Measurements from ENCODE around the gene GLDC.
"Not testable (repeated sequence)": the region's sequence is repeated elsewhere in the genome, so short reads cannot be mapped to it uniquely, and the experiment has no call there.

Gene GLDC

DNA sequence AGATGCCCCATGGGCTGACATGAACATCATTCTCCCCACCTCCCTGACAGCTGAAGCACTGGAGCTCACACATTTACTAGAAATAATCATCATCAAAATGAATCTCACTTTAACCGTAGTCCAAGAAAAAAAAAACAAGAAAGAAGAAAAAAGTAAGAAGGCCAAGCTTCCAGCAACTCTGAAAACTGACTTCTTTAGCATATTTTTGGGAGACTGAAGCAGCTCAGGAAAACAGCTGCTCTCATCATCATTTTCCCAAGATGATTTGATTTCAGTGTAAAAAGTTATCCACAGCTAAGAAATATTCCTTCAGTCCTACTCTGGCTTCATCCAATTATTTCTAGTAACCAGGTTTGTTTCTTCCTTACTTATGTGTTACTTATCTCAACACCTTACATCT, 91.7 kb downstream of the GLDC start:
- Histone ChIP-seq H3K27ac (ENCODE audit: low read length) (no peak overlapping the region), H3K9me3 (ENCODE audit: control insufficient read depth, insufficient read depth, low read length) (no peaks in the 10 kb centered on the region), H3K4me3 (ENCODE audit: low read length) (no peak overlapping the region), H3K27me3 (ENCODE audit: control insufficient read depth, insufficient read depth, low read length) (no peaks in the 10 kb centered on the region), H3K4me1 (ENCODE audit: control insufficient read depth, insufficient read depth, low read length) (no peaks in the 10 kb centered on the region), H3K36me3 (ENCODE audit: control insufficient read depth, insufficient read depth, low read length) (peaks cover 13% of the 10 kb centered on the region)
- WGBS (ENCODE audit: insufficient coverage, insufficient read length) = no CpG with 5 or more reads among the region's 1 CpG
- no peak for DNase-seq (ENCODE audit: low read depth, low spot score)

DNA sequence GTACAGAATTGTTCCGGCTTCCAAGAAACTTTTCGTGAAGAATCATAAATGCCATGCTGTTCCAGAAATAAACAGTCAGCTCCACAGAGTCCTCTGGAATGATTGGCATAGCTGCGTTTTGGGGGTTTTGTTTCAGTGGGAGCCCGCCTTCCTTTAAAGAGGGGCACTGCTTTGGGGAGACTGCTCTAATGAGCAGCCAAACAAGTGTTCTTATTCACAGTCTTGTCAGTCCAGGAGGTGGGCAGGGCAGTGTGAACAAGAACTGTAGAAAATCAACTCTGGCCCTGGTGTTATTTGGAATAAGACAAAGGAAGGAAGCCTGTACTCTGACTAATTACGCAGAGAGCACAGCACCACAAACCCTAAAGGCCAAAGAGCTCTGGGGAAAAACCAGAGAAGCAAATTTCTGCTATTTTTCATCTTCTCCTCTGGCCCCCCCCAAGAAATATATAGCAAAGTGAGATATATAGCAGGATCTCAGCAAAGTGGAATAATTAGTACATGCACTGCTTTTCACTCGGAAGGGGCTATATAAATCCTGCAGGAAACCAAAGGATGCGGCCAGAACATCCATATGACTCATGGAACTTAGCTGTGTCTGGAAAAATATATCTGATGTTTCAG, 92.9 kb downstream of the GLDC start:
- Histone ChIP-seq H3K4me1 (ENCODE audit: control insufficient read depth, insufficient read depth, low read length) (no peaks in the 10 kb centered on the region), H3K9me3 (ENCODE audit: control insufficient read depth, insufficient read depth, low read length) (no peaks in the 10 kb centered on the region), H3K27ac (ENCODE audit: low read length) (no peak overlapping the region), H3K36me3 (ENCODE audit: control insufficient read depth, insufficient read depth, low read length) (peaks cover 11% of the 10 kb centered on the region), H3K4me3 (ENCODE audit: low read length) (no peak overlapping the region), H3K27me3 (ENCODE audit: control insufficient read depth, insufficient read depth, low read length) (no peaks in the 10 kb centered on the region)
- WGBS (ENCODE audit: insufficient coverage, insufficient read length) = no CpG with 5 or more reads among the region's 7 CpGs
- DNase-seq (ENCODE audit: low read depth, low spot score) = no peak

DNA sequence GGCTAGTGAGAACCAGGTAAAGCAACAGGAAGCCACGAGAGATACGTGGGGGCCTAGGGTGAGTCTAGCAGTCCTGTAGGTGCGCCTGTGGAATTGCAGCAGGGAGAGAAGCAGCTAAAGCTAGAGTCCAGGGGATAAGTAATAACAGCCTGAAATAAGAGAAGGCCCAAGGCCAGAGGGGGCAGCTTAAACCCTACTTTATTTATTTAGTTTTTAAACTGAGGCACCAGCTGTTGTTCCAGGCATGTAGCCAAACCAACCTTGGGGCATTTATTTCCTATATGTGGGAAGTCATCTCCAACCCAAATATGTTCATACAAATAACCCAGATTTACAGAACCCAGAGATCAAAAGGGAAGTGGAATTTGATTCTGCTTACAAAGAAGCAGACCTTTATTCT, 93.5 kb downstream of the GLDC start:
- Histone ChIP-seq H3K27ac (ENCODE audit: low read length) (no peak overlapping the region), H3K4me3 (ENCODE audit: low read length) (no peak overlapping the region), H3K36me3 (ENCODE audit: control insufficient read depth, insufficient read depth, low read length) (peaks cover 11% of the 10 kb centered on the region), H3K9me3 (ENCODE audit: control insufficient read depth, insufficient read depth, low read length) (no peaks in the 10 kb centered on the region), H3K27me3 (ENCODE audit: control insufficient read depth, insufficient read depth, low read length) (no peaks in the 10 kb centered on the region), H3K4me1 (ENCODE audit: control insufficient read depth, insufficient read depth, low read length) (no peaks in the 10 kb centered on the region)
- no peak for DNase-seq (ENCODE audit: low read depth, low spot score)
- no CpG with 5 or more reads among the region's 3 CpGs for WGBS (ENCODE audit: insufficient coverage, insufficient read length)

DNA sequence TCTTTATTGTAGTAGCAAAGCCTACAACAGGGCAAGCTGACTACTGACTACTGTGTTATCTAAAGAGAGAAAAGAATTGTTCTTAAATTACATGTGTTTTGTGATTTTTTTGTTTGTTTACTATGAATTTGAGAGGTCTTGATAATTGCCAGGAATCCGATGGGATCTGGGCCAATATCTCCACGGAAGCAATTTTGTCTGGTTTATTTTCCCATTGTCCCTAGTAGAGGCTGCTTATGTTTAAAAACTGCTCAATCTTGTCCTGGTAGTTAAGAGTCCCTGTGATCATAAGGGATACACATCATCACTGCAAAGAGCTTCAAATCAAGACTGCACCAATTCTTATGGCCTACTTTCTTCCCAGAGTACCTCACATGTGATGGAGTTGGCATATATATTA, 94.4 kb downstream of the GLDC start:
- Histone ChIP-seq H3K9me3 (ENCODE audit: control insufficient read depth, insufficient read depth, low read length) (no peaks in the 10 kb centered on the region), H3K27me3 (ENCODE audit: control insufficient read depth, insufficient read depth, low read length) (no peaks in the 10 kb centered on the region), H3K4me3 (ENCODE audit: low read length) (no peak overlapping the region), H3K27ac (ENCODE audit: low read length) (no peak overlapping the region), H3K4me1 (ENCODE audit: control insufficient read depth, insufficient read depth, low read length) (no peaks in the 10 kb centered on the region), H3K36me3 (ENCODE audit: control insufficient read depth, insufficient read depth, low read length) (peaks cover 11% of the 10 kb centered on the region)
- WGBS (ENCODE audit: insufficient coverage, insufficient read length) = no CpG with 5 or more reads among the region's 2 CpGs
- no peak for DNase-seq (ENCODE audit: low read depth, low spot score)

DNA sequence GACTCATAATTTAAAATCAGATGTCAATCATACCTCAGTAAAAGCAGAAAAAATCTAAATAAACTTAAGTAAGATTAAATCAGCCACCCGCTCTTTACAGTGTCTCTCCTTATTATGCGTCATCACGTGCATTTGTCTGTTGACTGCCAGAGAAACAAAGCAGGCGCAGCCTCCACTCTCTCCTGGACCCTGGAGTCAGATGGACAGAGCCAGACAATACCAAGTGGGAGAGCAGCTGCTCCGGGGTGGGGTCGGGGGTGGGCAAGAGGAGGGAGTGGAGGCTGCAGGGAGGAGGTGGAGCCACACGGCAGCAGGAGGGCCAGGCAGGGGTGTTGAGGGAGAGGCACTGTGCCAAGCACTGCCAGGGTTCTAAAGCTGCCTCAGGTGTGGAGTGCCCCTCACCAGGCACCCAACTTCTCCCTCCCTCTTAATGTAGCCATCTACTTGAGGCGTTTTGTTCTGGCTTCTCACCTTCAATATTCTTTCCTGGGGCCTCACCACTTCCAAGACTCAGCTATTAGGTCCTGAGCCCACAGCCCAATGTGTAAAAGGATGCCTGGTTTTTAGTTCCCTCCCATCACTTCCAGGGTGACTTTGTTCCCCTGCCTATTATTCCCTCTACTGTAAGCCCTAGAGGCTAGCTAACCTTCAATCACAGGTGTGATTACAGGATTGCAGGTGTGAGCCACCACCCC, 96.3 kb downstream of the GLDC start:
- H3K4me1 ChIP-seq (ENCODE audit: control insufficient read depth, insufficient read depth, low read length) = no peaks in the 10 kb centered on the region
- H3K4me3 ChIP-seq (ENCODE audit: low read length) = no peak overlapping the region
- no peaks in the 10 kb centered on the region for H3K27me3 ChIP-seq (ENCODE audit: control insufficient read depth, insufficient read depth, low read length)
- H3K9me3 ChIP-seq (ENCODE audit: control insufficient read depth, insufficient read depth, low read length) = no peaks in the 10 kb centered on the region
- peaks cover 3% of the 10 kb centered on the region; the same call in 1 of the 2 replicates for H3K36me3 ChIP-seq (ENCODE audit: control insufficient read depth, insufficient read depth, low read length)
- H3K27ac ChIP-seq (ENCODE audit: low read length) = no peak overlapping the region
- no CpG with 5 or more reads among the region's 8 CpGs for WGBS (ENCODE audit: insufficient coverage, insufficient read length)
- DNase-seq (ENCODE audit: low read depth, low spot score) = no peak

DNA sequence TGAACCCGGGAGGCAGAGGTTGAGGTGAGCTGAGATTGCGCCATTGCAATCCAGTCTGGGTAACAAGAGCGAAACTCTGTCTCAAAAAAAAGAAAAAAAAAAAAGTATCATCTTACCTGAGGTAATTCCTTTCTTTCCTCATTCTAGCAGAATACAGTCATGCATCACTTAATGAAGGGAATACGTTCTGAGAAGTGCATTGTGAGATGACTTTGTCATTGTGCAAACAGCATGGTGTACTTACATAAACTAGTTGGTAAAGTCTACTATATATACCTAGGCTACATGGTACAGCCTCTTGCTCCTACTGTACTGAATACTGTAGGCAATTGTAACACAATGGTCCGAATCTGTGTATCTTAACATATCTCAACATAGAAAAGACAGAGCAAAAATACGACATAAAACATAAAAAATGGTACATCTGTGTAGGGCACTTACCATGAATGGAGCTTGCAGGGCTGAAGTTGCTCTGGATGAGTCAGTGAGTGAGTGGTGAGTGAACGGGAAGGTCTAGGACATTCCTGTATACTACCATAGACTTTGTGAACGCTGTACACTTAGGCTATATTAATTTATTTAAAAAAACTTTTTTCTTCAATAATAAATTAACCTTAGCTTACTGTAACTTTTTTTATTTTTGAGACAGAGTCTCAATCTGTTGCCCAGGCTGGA, 100.4 kb downstream of the GLDC start:
- Histone ChIP-seq H3K4me3 (ENCODE audit: low read length) (no peak overlapping the region), H3K9me3 (ENCODE audit: control insufficient read depth, insufficient read depth, low read length) (no peaks in the 10 kb centered on the region), H3K36me3 (ENCODE audit: control insufficient read depth, insufficient read depth, low read length) (no peaks in the 10 kb centered on the region; the same call in 1 of the 2 replicates), H3K27ac (ENCODE audit: low read length) (no peak overlapping the region), H3K27me3 (ENCODE audit: control insufficient read depth, insufficient read depth, low read length) (no peaks in the 10 kb centered on the region), H3K4me1 (ENCODE audit: control insufficient read depth, insufficient read depth, low read length) (no peaks in the 10 kb centered on the region)
- no CpG with 5 or more reads among the region's 8 CpGs for WGBS (ENCODE audit: insufficient coverage, insufficient read length)
- DNase-seq (ENCODE audit: low read depth, low spot score) = no peak

DNA sequence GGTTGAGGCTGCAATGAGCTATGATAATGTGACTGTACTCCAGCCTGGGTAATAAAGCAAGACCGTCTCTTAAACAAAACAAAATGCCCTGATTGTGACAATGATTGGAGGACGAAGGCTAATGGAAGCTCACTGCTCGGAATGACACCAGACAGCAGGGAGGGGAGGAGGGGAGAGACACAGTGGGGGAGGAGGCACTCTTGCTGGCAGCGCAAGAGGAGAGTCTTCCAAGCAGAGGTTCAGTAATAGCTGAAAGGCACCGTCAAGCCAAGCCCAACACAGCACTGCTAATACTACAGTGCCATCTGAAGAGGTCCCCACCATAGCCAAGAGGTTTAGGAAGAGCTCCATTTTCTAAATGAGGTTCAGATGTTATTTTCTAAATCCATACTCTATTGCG, 102.3 kb downstream of the GLDC start:
- Histone ChIP-seq H3K4me3 (ENCODE audit: low read length) (no peak overlapping the region), H3K27ac (ENCODE audit: low read length) (no peak overlapping the region), H3K27me3 (ENCODE audit: control insufficient read depth, insufficient read depth, low read length) (no peaks in the 10 kb centered on the region), H3K9me3 (ENCODE audit: control insufficient read depth, insufficient read depth, low read length) (no peaks in the 10 kb centered on the region), H3K36me3 (ENCODE audit: control insufficient read depth, insufficient read depth, low read length) (peaks cover 3% of the 10 kb centered on the region; the same call in 1 of the 2 replicates), H3K4me1 (ENCODE audit: control insufficient read depth, insufficient read depth, low read length) (no peaks in the 10 kb centered on the region)
- WGBS (ENCODE audit: insufficient coverage, insufficient read length) = no CpG with 5 or more reads among the region's 6 CpGs
- no peak for DNase-seq (ENCODE audit: low read depth, low spot score)

DNA sequence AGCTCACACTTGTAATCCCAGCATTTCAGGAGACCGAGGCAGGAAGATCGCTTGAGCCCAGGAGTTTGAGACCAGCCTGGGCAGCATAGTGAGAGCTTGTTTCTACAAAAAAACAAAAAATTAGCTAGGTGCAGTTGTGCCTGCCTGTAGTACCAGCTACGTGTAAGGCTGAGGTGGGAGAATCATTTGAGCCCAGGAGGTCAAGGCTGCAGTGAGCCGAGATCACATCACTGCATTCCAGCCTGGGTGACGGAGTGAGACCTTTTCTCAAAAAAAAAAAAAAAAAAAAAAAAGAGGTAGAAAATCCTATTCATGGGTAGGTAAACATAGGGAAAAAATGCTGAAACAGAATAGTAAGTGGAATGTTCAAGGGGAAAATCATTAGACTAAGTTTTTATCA, 102.9 kb downstream of the GLDC start:
- H3K36me3 ChIP-seq (ENCODE audit: control insufficient read depth, insufficient read depth, low read length); H3K27me3 ChIP-seq (ENCODE audit: control insufficient read depth, insufficient read depth, low read length); H3K9me3 ChIP-seq (ENCODE audit: control insufficient read depth, insufficient read depth, low read length); H3K4me1 ChIP-seq (ENCODE audit: control insufficient read depth, insufficient read depth, low read length); H3K27ac ChIP-seq (ENCODE audit: low read length); DNase-seq (ENCODE audit: low read depth, low spot score); H3K4me3 ChIP-seq (ENCODE audit: low read length): not testable (repeated sequence)
- no CpG with 5 or more reads among the region's 5 CpGs for WGBS (ENCODE audit: insufficient coverage, insufficient read length)

DNA sequence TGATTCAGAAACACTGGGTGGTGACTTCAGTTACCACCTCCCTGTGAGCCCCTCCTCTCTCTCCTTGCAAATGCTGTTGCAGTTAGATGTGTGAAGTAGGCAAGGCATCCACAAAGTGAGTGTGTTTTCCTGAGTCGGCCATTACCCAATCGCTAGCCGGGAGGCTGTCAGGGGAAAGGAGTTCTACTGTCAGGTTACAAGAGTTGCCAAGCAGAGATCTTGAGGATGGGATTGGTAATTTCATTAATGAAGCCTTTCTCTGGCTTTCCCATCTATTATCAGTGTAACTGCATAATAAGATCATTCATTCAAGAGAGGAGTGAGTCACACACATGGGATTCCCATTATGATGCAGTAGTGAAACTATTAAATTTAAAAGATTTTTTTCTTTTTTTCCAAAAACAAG, 106.9 kb downstream of the GLDC start:
- WGBS (ENCODE audit: insufficient coverage, insufficient read length) = no CpG with 5 or more reads among the region's 3 CpGs
- no peak overlapping the region for H3K4me3 ChIP-seq (ENCODE audit: low read length)
- DNase-seq (ENCODE audit: low read depth, low spot score) = no peak

DNA sequence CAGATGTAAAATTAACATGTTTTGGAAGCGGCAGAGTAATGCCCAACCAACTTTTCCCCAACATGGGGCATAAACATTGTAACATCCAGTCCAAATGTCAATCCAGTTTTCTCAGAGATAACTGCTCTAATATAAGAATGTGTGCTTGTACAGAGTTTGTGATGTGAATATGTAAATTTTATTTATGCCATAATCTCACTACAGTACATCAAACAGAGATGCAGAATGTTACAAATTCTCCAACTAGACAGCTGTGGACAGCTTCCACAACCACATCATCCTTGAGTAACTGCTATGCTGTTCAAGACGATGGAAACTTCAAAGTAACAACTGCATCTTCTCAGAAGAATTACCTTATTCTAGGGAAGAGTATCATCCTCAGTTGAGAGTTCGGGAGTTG, 109.9 kb downstream of the GLDC start:
- Histone ChIP-seq H3K4me3 (ENCODE audit: low read length) (no peak overlapping the region), H3K36me3 (ENCODE audit: control insufficient read depth, insufficient read depth, low read length) (peaks cover 9% of the 10 kb centered on the region; the same call in 1 of the 2 replicates), H3K27me3 (ENCODE audit: control insufficient read depth, insufficient read depth, low read length) (no peaks in the 10 kb centered on the region), H3K9me3 (ENCODE audit: control insufficient read depth, insufficient read depth, low read length) (no peaks in the 10 kb centered on the region), H3K27ac (ENCODE audit: low read length) (no peak overlapping the region), H3K4me1 (ENCODE audit: control insufficient read depth, insufficient read depth, low read length) (no peaks in the 10 kb centered on the region; the same call in 1 of the 2 replicates)
- WGBS (ENCODE audit: insufficient coverage, insufficient read length) = no CpG with 5 or more reads among the region's 3 CpGs
- no peak for DNase-seq (ENCODE audit: low read depth, low spot score)

More for the DNA sequence above, 106.9 kb downstream of the GLDC start:
- Histone ChIP-seq H3K4me1 (ENCODE audit: control insufficient read depth, insufficient read depth, low read length) (no peaks in the 10 kb centered on the region; the same call in 1 of the 2 replicates), H3K36me3 (ENCODE audit: control insufficient read depth, insufficient read depth, low read length) (peaks cover 9% of the 10 kb centered on the region; the same call in 1 of the 2 replicates), H3K27ac (ENCODE audit: low read length) (no peak overlapping the region), H3K9me3 (ENCODE audit: control insufficient read depth, insufficient read depth, low read length) (no peaks in the 10 kb centered on the region), H3K27me3 (ENCODE audit: control insufficient read depth, insufficient read depth, low read length) (no peaks in the 10 kb centered on the region)

All from iPS DF 6.9 (cell line).